Left ventricle myocardium superior (tissue), 1 donor: ENCODE results near the gene INSYN1. TPM values are rescaled to one million over a fixed set of nuclear protein-coding genes. Genes with fewer than 3 reads are reported as not detected.
A peak's percentile ranks its signal among the peaks of the same experiment; 100 is the strongest.
"Not testable (repeated sequence)": the region's sequence is repeated elsewhere in the genome, so short reads cannot be mapped to it uniquely, and the experiment has no call there.

Experiments used
- ATAC-seq: fragments of 200-7000 bp; cut with Tn5 transposase; one replicate; pipeline ENCODE4 v1.9.1; 2020; ENCODE audit warnings: mild to moderate bottlenecking, moderate library complexity
- DNase-seq: peaks from one replicate; pipeline ENCODE4 v3.0.0-alpha.2; 2020
- intact Hi-C: fragments of 100-400 bp; cut with micrococcal nuclease; formaldehyde crosslinking; loops from one replicate; pipeline ENCODE4 v1.11.0; 2022
- total RNA-seq: library from RNA; stranded (reverse); fragmentation: NEBNext Ultra II Directional; extraction: Animal tissue kit (Norgen Biotek cat#: 25700); gene quantifications from one replicate; pipeline ENCODE4 v1.2.1, GENCODE V29; 2021
- donor health status: DM: no; HTN: yes; CAD: no; lungs with severe emphysema.

INSYN1 gene
- total RNA-seq, 1 donor from 2014 or later, result 168 TPM

DNA sequence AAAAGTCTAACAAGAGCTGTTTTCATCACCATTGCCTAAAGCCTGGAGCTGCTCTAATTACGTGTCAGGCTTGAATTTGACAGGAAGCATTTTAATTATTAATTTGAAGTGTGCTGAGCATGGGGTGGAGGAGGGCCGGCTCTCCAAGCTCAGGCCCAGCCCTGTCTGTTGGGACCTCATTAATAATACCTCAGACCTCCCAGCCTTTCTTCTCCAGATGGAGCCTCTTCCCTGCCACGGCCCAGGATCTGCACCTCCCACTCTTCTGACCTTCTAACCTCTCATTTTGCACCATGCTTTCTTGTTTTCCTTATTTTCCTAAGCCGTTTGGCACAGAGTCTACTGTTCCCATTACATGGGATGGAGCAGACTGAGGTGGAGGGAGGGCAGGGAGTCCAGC is 30.0 kb downstream of the INSYN1 start:
- intact Hi-C loops, result no loop called here
- ATAC-seq (no peak), DNase-seq (no peak)

- DNase-seq, result no peak
- intact Hi-C loops, result no loop called here
- no peak for ATAC-seq
Observed at GRCh38 chr15:73722425-73722824, 30.7 kb downstream of the INSYN1 start.

GRCh38 chr15:73718694-73719093 is 34.5 kb downstream of the INSYN1 start:
- DNase-seq, result no peak
- ATAC-seq, result no peak
- intact Hi-C loops, result no loop called here

- no peak for ATAC-seq
- intact Hi-C loops, result no loop called here
- DNase-seq, result no peak
Observed at GRCh38 chr15:73717802-73718201, 35.3 kb downstream of the INSYN1 start.

GRCh38 chr15:73717206-73717605 is 35.9 kb downstream of the INSYN1 start:
- ATAC-seq (no peak), DNase-seq (no peak)
- intact Hi-C loops, result no loop called here

- intact Hi-C loops, result no loop called here
- peak; percentile 94 for DNase-seq
- ATAC-seq, result peak; percentile 91
Observed at GRCh38 chr15:73716417-73716816, 36.7 kb downstream of the INSYN1 start.

DNA sequence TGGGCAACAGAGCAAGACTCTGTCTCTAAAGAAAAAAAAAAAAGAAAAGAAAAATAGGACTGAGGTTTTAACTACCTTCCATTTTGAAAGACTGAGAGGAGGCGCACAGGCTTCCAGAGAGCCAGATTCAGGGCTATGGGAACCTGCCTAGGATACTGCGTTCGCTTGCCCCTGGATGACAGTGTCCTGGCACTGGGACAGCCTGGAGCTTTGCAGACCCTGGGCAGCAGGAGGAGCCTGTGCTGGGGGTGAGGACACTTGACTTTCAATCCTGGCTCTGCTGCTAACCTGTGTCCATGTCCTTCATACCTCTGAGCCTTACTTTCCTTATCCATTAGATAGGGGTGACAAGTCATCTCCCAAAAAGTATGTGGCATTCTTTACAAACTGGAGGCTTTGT is 37.7 kb downstream of the INSYN1 start:
- ATAC-seq, result peak; percentile 78
- DNase-seq, result peak; percentile 74
- intact Hi-C loops, result no loop called here

DNA sequence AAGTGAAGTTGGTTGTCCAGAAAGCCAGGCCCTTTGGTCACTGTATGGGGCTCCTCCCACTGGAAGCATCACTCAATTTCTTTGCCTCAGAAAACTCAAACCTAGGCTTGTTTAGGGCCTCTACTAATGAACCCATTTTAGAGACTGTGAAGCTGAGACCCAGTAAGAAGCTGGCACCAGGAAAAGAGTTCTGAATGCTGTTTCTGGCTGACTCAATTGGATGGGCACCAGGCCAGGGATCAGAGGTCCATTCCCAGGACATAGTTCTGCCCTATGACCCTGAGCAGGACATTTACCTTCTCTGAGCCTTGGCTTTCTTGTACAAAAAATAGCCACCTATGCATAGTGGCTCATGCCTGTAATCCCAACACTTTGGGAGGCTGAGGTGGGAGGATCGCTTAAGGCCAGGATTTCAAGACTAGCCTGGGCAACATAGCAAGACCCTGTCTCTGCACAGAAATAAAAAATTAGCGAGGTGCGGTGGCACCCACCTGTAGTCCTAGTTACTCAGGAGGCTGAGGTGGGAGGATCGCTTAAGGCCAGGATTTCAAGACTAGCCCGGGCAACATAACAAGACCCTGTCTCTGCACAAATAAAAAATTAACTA is 38.4 kb downstream of the INSYN1 start:
- intact Hi-C loops, result no loop called here

DNA sequence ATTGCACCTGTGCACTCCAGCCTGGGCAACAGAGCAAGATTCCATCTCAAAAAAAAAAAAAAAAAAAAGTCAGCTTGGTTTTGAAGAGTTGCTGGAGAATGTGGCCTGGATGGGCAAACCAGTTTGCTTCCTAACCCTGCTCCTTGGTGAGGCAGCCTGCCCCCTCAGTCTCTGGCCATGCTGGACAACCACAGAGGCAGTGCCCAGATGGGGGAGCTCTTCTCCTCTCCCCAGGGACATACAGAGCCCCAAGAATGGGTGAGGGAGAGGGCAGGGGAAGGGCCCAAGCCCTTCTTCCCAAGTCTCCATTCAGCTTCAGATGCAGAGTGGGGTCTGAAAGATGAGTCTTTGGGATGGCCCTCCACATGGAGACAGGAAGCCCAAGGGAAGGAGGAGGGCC is 41.0 kb downstream of the INSYN1 start:
- intact Hi-C loops, result no loop called here
- no peak for ATAC-seq
- no peak for DNase-seq

More for the DNA sequence above, 38.4 kb downstream of the INSYN1 start:
- ATAC-seq (no peak), DNase-seq (no peak)

GRCh38 chr15:73711526-73711925 is 41.6 kb downstream of the INSYN1 start:
- DNase-seq (no peak), ATAC-seq (no peak)

GRCh38 chr15:73710321-73710720 is 42.8 kb downstream of the INSYN1 start:
- DNase-seq (peak; percentile 47), ATAC-seq (peak; percentile 11)
- intact Hi-C loops, result no loop called here

More at GRCh38 chr15:73711526-73711925, 41.6 kb downstream of the INSYN1 start:
- intact Hi-C loops, result no loop called here

- intact Hi-C loops, result no loop called here
- DNase-seq, result no peak
- no peak for ATAC-seq
Observed at GRCh38 chr15:73709686-73710085, 43.5 kb downstream of the INSYN1 start.

- intact Hi-C loops, result no loop called here
- DNase-seq (no peak), ATAC-seq (no peak)
Observed at GRCh38 chr15:73709241-73709640, 43.9 kb downstream of the INSYN1 start.

GRCh38 chr15:73708691-73709090 is 44.5 kb downstream of the INSYN1 start:
- ATAC-seq (no peak), DNase-seq (no peak)
- intact Hi-C loops, result no loop called here

GRCh38 chr15:73704869-73705645 is 48.1 kb downstream of the INSYN1 start:
- intact Hi-C loops, result loop anchor here (5.0 kb wide), 1 partner anchor 68 kb away; no protein-coding TSS in a partner anchor
- ATAC-seq, result peak; percentile 68

GRCh38 chr15:73704142-73704868 is 48.8 kb downstream of the INSYN1 start:
- not testable (repeated sequence) for DNase-seq, ATAC-seq
- intact Hi-C loops, result loop anchor here (5.0 kb wide), 1 partner anchor 67 kb away; no protein-coding TSS in a partner anchor

More at GRCh38 chr15:73704869-73705645, 48.1 kb downstream of the INSYN1 start:
- peak; percentile 77 for DNase-seq

DNA sequence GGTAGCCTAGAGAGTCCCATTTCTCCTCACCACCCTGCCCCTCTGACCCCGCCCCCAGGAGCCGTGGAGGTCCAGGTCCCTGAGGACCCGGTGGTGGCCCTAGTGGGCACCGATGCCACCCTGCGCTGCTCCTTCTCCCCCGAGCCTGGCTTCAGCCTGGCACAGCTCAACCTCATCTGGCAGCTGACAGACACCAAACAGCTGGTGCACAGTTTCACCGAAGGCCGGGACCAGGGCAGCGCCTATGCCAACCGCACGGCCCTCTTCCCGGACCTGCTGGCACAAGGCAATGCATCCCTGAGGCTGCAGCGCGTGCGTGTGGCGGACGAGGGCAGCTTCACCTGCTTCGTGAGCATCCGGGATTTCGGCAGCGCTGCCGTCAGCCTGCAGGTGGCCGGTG is 49.5 kb downstream of the INSYN1 start:
- ATAC-seq, DNase-seq: not testable (repeated sequence)
- intact Hi-C loops, result loop anchor here (5.0 kb wide), 1 partner anchor 66 kb away; no protein-coding TSS in a partner anchor

- not testable (repeated sequence) for DNase-seq, ATAC-seq
- intact Hi-C loops, result loop anchor here (5.0 kb wide), 1 partner anchor 65 kb away; no protein-coding TSS in a partner anchor
Observed at GRCh38 chr15:73702311-73703239, 50.6 kb downstream of the INSYN1 start.
